ENCODE measurements around the gene PLOD3. TPM values are rescaled to one million over a fixed set of nuclear protein-coding genes. Genes with fewer than 3 reads are reported as not detected.

Gene PLOD3
- total RNA-seq, 1 experiment from 2014 or later, result 48.3 TPM

DNA sequence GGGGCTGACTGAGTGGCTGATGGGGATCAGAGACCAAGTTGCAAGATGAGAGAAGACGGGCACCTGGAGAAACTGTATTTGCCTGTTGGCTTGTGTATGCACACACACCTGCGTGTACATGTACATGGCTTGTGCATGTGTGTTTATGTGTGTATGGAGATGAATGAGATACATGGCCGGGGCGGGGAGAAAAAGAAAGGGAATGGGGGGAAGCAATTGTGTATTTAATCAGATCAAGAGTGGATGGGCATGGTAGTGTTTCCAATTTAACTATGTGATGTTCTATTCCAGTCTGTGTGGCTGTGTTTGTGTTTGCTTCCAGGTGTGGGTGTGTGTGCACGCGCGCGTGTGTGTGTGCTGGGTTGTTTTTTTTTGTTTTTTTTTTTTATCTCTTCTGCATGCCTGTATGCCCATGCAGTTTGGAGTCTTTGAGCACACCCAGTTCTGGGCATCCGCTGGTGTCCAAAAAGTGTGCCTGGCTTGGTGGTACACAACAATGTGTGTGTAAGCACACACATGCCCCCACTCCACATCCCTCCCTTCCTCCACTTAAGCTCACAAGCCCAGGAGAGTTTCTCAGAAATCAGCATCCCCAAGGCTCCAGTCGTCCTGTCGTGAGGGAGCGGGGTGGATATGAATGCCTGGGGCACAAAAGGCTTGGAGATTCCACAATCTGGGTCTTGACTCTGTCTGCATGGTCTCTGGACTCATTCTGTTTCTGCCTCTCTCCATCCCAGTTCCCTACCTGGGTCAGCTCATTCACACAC, 49.6 kb downstream of the PLOD3 start (continued):
- TF ChIP-seq, protein P1, sequence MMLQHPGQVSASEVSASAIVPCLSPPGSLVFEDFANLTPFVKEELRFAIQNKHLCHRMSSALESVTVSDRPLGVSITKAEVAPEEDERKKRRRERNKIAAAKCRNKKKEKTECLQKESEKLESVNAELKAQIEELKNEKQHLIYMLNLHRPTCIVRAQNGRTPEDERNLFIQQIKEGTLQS (CRISPR knock-in tag; conservative IDR thresholded peaks at IDR 0.05), result no peak
- no peak for TF ChIP-seq HMGA2 (CRISPR knock-in tag; IDR thresholded peaks at IDR 0.05)
- TF ChIP-seq, protein P2, sequence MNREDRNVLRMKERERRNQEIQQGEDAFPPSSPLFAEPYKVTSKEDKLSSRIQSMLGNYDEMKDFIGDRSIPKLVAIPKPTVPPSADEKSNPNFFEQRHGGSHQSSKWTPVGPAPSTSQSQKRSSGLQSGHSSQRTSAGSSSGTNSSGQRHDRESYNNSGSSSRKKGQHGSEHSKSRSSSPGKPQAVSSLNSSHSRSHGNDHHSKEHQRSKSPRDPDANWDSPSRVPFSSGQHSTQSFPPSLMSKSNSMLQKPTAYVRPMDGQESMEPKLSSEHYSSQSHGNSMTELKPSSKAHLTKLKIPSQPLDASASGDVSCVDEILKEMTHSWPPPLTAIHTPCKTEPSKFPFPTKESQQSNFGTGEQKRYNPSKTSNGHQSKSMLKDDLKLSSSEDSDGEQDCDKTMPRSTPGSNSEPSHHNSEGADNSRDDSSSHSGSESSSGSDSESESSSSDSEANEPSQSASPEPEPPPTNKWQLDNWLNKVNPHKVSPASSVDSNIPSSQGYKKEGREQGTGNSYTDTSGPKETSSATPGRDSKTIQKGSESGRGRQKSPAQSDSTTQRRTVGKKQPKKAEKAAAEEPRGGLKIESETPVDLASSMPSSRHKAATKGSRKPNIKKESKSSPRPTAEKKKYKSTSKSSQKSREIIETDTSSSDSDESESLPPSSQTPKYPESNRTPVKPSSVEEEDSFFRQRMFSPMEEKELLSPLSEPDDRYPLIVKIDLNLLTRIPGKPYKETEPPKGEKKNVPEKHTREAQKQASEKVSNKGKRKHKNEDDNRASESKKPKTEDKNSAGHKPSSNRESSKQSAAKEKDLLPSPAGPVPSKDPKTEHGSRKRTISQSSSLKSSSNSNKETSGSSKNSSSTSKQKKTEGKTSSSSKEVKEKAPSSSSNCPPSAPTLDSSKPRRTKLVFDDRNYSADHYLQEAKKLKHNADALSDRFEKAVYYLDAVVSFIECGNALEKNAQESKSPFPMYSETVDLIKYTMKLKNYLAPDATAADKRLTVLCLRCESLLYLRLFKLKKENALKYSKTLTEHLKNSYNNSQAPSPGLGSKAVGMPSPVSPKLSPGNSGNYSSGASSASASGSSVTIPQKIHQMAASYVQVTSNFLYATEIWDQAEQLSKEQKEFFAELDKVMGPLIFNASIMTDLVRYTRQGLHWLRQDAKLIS (CRISPR knock-in tag; IDR thresholded peaks at IDR 0.05; ENCODE audit: borderline replicate concordance), result no peak
- TF ChIP-seq, protein P3, sequence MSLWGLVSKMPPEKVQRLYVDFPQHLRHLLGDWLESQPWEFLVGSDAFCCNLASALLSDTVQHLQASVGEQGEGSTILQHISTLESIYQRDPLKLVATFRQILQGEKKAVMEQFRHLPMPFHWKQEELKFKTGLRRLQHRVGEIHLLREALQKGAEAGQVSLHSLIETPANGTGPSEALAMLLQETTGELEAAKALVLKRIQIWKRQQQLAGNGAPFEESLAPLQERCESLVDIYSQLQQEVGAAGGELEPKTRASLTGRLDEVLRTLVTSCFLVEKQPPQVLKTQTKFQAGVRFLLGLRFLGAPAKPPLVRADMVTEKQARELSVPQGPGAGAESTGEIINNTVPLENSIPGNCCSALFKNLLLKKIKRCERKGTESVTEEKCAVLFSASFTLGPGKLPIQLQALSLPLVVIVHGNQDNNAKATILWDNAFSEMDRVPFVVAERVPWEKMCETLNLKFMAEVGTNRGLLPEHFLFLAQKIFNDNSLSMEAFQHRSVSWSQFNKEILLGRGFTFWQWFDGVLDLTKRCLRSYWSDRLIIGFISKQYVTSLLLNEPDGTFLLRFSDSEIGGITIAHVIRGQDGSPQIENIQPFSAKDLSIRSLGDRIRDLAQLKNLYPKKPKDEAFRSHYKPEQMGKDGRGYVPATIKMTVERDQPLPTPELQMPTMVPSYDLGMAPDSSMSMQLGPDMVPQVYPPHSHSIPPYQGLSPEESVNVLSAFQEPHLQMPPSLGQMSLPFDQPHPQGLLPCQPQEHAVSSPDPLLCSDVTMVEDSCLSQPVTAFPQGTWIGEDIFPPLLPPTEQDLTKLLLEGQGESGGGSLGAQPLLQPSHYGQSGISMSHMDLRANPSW (CRISPR knock-in tag; conservative IDR thresholded peaks at IDR 0.05; ENCODE audit: low read depth), result no peak
- no peak for TF ChIP-seq EMX1 (CRISPR knock-in tag; IDR thresholded peaks at IDR 0.05)
- TF ChIP-seq CREB1 (CRISPR knock-in tag; IDR thresholded peaks at IDR 0.05), result no peak
- TF ChIP-seq, protein P4, sequence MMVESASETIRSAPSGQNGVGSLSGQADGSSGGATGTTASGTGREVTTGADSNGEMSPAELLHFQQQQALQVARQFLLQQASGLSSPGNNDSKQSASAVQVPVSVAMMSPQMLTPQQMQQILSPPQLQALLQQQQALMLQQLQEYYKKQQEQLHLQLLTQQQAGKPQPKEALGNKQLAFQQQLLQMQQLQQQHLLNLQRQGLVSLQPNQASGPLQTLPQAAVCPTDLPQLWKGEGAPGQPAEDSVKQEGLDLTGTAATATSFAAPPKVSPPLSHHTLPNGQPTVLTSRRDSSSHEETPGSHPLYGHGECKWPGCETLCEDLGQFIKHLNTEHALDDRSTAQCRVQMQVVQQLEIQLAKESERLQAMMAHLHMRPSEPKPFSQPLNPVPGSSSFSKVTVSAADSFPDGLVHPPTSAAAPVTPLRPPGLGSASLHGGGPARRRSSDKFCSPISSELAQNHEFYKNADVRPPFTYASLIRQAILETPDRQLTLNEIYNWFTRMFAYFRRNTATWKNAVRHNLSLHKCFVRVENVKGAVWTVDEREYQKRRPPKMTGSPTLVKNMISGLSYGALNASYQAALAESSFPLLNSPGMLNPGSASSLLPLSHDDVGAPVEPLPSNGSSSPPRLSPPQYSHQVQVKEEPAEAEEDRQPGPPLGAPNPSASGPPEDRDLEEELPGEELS (CRISPR knock-in tag; IDR thresholded peaks at IDR 0.05), result no peak
- no peak for TF ChIP-seq JUN (CRISPR knock-in tag; IDR thresholded peaks at IDR 0.05)
- no peak for TF ChIP-seq ESRRA (CRISPR knock-in tag; IDR thresholded peaks at IDR 0.05; ENCODE audit: borderline replicate concordance)
- TF ChIP-seq, protein P5, sequence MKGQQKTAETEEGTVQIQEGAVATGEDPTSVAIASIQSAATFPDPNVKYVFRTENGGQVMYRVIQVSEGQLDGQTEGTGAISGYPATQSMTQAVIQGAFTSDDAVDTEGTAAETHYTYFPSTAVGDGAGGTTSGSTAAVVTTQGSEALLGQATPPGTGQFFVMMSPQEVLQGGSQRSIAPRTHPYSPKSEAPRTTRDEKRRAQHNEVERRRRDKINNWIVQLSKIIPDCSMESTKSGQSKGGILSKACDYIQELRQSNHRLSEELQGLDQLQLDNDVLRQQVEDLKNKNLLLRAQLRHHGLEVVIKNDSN (CRISPR knock-in tag; IDR thresholded peaks at IDR 0.05), result no peak
- no peak for TF ChIP-seq ZNF317 (CRISPR knock-in tag; IDR thresholded peaks at IDR 0.05; ENCODE audit: borderline replicate concordance, low read depth)

DNA sequence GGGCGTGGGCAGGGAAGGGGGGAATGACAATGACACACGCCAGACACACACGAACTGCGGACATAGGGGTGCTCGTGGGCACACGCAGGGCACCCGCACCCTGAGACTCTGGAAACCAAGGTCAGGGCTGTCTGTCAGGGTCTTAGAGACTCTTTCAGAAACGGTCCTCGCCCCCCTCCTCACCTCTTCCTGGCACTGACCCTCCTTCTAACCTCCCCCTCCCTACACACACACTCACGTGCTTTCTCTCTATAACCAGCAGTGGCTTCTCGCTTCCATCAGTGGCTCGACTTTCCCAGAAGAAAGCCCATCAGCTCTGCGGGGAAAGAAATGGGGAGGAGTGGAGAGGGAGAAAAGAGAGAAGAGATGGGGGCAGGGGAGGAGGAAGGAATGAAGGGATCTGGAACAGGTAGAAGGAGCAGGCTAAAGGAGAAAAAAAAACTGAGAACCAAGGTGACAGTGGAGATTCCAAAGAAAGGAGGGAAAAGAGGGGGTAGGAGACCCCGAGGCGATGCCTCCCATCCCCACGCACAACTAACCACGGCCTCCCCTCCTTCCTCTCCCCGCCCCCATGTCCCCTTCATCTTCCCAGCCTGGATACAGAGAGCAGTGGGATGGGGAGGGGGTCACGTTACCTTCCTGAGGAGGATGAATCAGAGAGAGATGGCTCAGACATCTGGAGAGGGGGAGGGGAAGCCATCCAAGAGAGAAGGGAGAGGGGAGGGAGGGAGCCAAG, 50.3 kb downstream of the PLOD3 start:
- Mint-ChIP-seq H3K27ac (no peak overlapping the region), H3K4me1 (peaks cover 67% of the 10 kb centered on the region), H3K36me3 (no peaks in the 10 kb centered on the region), H3K4me3 (peak overlapping the region; percentile 81), H3K27me3 (ENCODE audit: low read depth) (peaks cover 84% of the 10 kb centered on the region), H3K9me3 (no peaks in the 10 kb centered on the region)
- POLR2A ChIA-PET, result interaction anchor here (0.7 kb wide), 1 partner anchor 24 kb away, joined by 5 read pairs; no protein-coding TSS in a partner anchor
- CTCF ChIA-PET, result interaction anchor here (1.0 to 9.0 kb wide), 3 partner anchors 11 to 26 kb away, joined by 5 to 103 read pairs (median 41); no protein-coding TSS in a partner anchor
- peak; percentile 11 for ATAC-seq
- DNase-seq (ENCODE audit: low spot score), result peak; percentile 73
- TF ChIP-seq, protein P5 (CRISPR knock-in tag; IDR thresholded peaks at IDR 0.05), result peak; percentile 70; the same call in 1 of the 2 replicates
- TF ChIP-seq TCF7 (CRISPR knock-in tag; IDR thresholded peaks at IDR 0.05; ENCODE audit: low read depth) (no peak), CBFB (CRISPR knock-in tag; IDR thresholded peaks at IDR 0.05; ENCODE audit: low read depth) (no peak), JAZF1 (CRISPR knock-in tag; IDR thresholded peaks at IDR 0.05) (no peak), SMAD3 (CRISPR knock-in tag; IDR thresholded peaks at IDR 0.05; ENCODE audit: borderline replicate concordance) (no peak), ZNF219 (CRISPR knock-in tag; IDR thresholded peaks at IDR 0.05; ENCODE audit: borderline replicate concordance) (no peak)
- TF ChIP-seq, protein P6, sequence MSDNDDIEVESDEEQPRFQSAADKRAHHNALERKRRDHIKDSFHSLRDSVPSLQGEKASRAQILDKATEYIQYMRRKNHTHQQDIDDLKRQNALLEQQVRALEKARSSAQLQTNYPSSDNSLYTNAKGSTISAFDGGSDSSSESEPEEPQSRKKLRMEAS (CRISPR knock-in tag; IDR thresholded peaks at IDR 0.05), result no peak
- TF ChIP-seq, protein P7, sequence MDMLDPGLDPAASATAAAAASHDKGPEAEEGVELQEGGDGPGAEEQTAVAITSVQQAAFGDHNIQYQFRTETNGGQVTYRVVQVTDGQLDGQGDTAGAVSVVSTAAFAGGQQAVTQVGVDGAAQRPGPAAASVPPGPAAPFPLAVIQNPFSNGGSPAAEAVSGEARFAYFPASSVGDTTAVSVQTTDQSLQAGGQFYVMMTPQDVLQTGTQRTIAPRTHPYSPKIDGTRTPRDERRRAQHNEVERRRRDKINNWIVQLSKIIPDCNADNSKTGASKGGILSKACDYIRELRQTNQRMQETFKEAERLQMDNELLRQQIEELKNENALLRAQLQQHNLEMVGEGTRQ (CRISPR knock-in tag; IDR thresholded peaks at IDR 0.05), result peak; percentile 69

All from WTC11 (cell line).